ENCODE measurements around the gene KLK13.

KLK13 gene

DNA sequence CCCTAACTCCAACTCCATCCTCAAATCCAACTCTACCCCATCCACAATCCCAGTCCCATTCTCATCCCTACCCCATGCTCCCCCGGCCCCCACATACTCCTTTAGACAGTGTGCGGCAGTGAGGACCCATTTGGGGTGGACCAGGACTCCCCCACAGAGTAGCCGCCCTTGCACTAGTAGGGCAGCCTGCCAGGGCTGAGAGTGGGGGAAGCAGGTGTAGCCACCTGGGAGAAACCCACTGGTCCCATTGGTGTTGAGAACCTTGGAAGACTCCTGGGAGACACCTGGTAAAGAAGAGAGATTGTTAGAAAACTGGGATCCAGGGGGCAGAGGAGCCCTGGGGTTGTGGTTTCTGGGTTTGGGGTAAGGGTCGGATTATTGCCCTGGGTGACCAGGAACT lies 4.6 kb downstream of the KLK13 start:
- no peak for DNase-seq

DNA sequence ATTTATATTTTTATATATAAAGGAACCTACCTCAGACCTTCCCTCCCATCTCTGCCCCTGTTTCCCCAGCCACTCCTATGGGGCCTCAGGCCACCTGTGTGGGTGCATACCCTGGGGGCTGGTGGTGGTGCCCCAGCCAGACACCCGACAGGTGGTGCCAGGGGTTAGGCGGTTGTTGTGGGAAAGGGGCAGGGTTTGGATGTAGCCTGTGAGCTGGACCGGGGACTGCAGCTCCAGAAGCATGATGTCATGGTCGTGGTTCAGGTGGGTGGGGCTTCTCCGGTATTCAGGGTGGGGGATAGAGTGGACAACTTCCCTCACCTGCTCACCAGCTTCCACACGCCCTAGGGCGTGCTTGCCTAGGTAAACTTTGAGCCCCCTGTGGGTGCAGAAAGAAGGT lies 5.2 kb downstream of the KLK13 start:
- no peak for DNase-seq

DNA sequence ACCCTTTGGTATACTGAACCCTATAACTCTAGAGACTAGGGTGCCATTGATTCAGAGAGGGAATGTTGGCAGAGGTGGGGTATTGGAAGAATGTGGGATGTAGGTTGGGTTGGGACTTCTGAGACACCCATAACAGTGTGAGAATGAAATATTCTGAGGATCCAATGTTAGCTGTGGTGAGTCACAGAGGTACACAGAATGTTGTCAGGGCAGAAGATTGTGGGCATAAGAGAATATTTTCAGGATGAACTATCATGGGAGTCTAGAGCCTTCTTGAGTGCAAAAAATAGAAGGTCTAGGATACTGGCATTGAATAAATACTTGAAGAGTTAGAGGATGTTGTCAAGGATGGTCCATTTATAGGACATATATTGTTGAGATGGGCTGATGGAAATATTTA lies 9.0 kb downstream of the KLK13 start:
- DNase-seq, result no peak

DNA sequence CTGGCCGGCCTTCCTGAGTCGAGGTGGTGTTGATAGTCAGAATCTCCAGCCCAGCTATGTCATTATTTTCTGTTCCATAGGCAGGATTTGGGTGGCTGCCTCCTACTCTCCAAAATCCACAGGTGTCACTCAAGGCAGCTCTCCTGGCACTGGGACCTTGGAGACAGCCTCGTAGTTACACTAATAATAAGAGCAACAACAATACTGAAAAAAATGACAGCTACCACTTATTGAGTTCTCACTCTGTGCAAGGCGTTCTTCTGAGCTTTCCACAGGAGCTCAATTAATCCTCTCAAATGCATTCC lies 17.9 kb downstream of the KLK13 start:
- no peak for DNase-seq

DNA sequence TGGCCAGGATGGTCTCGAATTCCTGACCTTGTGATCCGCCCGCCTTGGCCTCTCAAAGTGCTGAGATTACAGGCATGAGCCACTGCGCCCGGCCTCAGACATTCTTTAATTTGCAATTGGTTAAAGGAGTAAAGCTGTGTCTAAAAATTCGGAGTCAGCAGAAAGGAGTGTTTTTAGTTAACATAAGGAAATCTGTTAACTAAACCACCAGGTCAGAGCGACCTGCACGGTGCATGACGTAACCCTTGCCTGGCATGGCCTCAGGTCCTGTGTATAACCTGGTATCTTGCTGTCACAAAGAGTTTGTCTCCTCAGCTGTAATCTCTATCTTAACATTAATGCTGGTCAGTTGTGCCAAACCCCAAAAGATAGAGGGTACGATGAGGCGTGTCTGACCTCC lies 20.6 kb downstream of the KLK13 start:
- no peak for DNase-seq

DNA sequence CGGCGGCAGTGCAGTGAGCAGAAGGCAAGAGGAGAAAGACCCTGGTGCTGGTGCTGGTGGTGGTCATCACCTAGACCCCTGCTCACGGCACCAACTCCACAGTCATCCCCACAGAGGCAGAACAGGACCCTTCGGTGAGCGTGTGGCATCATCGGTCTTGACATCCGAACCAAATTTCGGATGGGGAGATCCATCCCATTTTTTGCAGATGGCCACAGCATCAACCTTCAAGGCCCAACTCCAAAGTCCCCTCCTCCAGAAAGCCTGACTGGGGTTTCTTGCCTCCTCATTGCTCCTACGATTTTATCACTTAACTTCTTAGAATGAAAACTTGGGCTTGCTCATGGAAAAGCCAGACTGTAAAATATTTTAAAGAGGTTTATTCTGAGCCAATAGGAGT lies 21.4 kb downstream of the KLK13 start:
- DNase-seq, result no peak

DNA sequence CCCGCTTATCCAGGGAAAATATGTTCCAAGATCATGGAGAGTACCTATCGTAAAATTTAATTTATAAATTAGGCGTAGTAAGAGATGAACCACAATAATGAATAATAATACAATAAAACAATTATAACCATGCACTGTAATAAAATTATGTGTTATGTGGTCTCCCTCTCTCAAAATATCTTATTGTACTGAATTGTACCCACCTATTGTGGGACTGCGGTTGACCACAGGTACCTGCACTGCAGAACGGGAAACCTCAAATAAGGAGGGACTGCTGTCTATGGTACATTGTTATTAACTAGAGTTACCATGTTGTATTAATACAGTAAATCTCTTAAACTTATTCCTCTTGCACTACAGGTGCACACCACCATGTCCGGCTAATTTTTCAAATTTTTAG lies 24.7 kb downstream of the KLK13 start:
- DNase-seq, result no peak

DNA sequence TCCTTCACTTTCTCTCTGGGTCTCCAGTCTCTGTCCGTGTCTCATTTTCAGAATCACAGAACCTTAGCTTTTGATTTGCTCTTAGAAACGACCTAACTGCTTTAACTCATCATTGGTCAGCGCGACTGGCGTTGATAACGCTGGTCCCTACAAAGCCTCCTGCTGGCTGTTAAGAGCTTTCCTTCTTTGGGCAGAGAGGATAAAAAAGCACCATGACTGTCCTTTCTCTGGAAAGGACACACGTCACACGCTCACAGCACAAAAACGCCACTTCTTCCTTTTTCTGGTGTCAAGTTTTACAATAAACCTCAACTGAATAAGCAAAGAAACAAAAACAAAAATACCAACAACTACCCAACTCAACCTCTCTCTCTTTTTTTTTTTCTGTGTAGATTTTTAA lies 28.4 kb downstream of the KLK13 start:
- no peak for DNase-seq

DNA sequence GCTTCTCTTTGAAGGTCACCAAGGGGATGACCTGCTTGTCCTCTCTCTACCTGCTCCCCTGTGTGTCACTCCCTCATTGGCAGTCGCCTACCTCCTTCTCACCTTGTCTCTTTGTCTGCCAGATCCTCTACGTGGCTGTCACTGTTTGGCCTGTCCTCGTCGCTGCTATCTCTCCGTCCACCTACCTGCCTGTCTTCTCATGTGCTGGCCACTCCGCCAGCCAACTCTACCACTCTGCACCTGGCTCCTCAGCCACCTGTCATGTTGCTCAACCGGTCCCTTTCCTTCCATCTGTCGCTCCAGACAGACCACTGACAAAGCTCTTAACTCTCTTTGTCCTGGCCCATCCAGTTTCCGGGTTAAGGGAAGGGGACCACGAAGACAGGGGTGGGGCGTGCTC lies 30.2 kb downstream of the KLK13 start, which contains the start of gene KLK12:
Gene KLK12 (minus strand): TSS at position 299 of the 400 bp plus-strand sequence. CDS start 381 bp downstream, outside the sequence.
- no peak for DNase-seq

DNA sequence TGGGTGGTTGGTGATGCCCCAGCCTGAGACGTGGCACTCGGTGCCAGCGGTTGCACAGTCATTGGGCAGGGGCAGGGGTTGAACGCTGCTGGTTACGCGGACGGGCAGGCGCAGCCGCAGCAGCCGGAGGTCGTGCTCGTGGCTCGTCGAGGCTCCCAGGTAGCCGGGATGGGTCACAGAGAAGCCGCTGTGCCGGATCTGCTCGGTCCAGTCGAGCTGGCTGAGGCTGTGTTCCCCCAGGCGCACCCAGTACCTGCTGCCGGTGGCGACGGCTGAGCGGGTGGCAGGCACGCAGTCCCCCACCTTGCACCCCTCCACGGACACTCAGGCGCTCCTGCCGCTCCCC lies 33.0 kb downstream of the KLK13 start:
- DNase-seq, result no peak

DNA sequence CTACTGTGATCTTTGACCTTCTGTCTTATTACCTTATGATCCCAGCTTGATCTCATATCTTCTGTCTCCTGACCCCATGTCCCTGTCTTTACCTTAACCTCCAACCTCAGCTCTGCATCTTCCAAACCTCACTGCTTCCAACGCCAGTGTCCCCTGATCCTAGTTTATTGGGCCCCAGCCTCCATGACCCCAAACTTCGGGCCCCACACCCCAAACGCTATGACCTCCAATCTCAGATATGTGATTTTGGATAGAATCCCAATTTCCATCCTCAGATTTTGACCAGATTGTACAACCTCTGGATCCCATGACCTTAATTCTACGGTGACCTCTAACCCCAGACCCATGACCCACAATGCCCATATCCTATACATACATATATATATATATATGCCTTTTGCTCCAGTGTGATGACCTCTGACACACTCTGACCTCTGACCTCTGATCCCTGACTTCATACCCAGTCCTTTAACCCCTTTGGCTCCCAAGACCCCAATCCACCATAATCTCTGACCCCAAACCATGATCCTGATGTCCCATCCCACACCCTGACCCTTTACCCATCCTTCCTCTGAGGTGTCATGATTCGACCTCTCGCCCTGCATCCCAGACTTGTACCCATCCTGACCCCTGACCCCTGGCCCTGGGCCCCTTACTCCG lies 33.5 kb downstream of the KLK13 start:
- DNase-seq, result no peak

DNA sequence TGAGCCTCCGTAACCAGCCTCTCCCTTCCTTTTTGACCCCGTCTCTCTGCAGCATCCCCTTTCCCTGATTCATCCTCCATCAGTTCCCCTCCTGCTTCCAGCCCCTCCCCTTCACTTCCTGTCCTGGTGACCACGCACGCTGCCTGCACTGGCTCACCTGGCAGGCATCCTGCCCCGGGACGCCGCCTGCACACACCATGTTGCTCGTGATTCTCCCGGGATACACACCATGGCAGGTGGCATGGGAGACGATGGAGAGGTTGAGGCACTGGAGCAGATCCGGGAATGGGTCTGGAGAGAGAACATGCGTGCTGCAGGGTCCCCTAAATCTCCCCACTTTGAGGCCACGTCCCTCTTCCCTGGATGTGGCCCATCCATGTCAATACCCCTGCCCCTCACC lies 34.3 kb downstream of the KLK13 start:
- DNase-seq, result no peak

DNA sequence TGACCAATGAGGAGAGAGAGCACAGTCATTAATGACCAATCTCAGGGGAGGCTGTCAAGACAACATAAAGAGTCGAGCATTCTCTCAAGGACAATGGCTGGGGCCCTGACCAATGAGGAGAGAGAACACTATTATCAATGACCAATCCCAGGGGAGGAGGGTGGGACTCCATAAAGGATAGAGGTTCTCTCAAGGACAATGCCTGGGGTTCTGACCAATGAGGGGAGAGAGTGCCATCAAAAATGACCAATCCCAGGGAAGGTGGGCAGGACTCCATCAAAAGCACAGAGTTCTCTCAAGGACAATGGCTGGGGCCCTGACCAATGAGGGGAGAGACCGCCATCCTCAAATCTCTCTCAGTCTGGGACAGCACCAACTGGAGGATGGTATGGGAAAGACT lies 35.2 kb downstream of the KLK13 start:
- DNase-seq, result no peak

DNA sequence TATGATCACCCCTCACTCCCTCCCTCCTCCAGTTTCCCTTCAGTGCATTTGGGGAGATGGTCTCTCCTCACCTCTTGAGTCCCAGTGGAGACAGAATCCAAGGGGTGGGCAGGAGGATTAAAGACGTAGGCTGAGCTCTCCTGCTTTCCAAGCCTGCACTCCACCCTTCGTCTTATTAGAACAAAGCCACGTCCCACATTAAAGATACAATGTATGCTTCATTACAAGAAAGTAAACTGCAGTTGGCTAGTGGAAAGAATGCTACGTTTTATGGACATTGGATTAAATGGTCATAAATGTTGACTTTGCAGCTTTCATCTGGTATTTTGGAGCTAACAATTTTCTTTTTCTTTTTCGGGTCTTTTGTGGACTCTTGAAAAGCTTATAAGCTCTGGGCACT lies 37.0 kb downstream of the KLK13 start:
- no peak for DNase-seq

DNA sequence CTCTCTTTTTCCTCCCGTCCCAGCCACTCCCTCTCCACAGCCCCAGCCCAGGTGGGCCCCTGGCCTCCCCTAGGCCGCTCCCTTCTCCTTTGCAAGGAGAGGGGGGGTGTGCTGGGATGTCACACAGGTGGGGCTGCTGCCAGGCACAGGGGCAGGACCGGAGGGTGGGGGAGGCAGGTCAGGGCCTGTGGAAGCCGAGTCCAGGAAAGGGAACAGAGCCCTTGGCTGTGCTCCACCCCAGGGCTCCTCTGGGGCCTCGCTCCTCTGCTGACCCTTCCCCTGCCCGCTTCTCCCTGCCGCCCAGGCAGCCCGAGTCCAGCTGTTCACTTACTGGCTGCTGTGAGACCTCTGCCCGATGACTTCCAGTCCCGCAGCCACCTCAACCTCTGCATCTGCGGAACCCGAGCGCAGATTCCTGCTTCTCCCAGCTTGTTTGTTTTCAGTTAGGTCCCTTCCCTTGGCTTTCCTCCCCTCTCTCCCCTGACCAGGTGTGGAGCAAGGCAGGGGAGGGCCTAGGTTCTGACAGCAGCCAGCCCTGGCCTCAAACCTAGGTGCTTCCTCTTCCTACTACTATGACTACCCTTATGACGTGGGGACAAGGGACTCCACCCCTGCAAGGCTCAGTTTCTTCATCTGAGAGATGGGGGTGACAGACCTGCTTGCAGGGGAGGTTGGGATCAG lies 37.6 kb downstream of the KLK13 start:
- no peak for DNase-seq

DNA sequence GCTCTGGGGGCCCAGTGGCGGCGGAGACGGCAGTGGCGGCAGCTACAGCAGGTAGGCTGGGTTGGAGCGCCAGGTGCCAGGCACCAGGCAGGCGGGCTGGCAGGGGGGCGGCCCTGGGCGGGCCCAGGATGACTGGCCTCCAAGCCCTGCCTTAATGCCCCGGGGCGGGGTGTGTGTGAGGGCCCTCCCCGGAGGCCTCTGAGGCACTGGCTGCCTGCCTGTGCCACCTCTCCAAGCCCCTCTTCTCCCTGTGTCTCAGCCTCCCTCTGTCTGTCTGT lies 38.4 kb downstream of the KLK13 start, which contains the start of gene KLK11:
Gene KLK11 (minus strand): TSS at position 63 of the 278 bp plus-strand sequence. CDS start 985 bp downstream, outside the sequence.
- no peak for DNase-seq

DNA sequence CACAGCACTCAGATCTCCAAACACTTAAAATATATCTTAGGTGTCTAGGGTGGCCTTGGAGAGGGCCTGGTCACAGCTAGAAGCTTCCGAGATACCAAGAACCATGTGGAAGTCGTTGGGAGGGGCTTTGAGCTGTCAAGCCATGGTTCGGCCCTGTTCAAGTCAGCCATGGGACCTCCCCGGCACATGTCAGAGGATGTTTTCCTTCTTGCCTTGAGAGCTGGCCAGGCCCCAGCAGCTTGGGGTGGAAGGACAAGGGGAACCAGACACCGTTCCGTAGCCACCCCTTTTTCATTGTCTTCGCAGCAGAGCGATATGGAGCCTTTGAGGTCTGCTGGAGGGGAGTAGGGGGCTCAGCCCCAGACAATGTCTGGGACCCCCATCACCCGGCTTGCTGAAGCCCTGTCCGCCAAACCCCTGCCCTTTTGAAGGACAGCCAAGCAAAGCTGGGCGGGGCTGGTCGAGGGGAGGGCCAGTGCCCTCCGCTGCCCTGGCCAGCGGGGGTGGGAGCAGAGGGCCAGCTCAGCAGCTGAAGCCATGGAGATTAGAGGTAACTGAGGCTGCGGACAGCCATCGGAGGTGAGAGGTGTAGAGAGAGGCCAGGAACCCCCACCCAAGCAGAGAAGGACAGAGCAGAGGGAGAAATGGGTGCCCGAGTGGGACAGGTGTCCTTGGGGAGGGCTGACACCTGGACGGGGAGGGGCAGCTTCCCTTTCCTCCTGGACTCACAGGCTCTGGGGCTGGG lies 38.9 kb downstream of the KLK13 start:
- DNase-seq, result no peak

DNA sequence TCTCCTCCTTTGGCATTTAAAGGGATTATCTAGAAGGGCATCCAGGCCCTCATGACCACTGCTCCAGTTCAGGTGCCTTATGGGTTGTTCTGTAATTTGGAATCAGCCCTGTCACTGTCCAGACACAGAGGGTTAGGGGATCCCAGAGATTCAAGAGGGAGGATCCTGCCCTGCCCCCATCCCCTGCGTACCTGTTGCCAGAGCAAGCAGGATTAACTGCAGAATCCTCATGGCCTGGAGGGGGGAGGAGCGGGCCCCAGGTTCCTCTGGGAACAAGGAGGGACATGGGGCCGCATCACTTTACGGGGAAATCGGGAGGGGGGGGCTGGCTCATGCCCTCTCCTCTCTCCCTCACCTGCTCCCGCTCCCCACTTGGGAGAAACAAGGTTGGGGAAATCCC lies 39.5 kb downstream of the KLK13 start:
- DNase-seq, result no peak

DNA sequence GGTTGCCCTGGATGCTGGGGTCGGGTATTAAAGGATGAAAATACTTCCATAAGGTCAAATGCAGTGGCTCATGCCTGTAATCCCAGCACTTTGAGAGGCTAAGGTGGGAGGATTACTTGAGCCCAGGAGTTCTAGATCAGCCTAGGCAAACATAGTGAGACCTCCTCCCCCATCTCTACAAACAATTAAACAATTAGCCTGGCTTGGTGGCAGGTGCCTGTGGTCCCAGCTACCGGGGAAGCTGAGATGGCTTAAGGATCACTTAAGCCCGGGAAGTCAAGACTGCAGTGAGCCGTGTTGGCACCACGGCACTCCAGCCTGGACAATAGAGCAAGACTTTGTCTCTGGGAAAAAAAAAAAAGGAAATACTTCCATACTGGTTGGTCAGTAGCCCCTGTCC lies 40.0 kb downstream of the KLK13 start:
- no peak for DNase-seq

DNA sequence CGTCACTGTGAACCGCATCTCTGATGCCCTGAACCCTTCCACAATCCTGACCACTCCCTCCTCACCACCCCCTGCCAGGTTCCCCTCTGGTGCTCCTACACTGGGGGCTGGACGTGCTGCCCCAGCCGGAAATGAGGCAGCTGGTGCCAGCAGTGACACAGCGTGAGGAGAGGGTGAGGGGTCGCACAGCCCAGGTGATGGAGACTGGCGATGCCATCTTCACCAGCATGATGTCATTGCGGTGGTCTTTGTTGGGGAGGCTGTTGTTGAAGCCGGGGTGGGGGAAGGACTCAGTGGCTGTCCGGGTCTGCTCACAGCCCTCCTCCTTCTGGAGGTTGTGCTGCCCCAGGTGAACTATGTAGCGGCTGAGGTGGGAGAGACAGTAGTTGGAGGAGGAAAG lies 40.9 kb downstream of the KLK13 start:
- DNase-seq, result no peak

DNA sequence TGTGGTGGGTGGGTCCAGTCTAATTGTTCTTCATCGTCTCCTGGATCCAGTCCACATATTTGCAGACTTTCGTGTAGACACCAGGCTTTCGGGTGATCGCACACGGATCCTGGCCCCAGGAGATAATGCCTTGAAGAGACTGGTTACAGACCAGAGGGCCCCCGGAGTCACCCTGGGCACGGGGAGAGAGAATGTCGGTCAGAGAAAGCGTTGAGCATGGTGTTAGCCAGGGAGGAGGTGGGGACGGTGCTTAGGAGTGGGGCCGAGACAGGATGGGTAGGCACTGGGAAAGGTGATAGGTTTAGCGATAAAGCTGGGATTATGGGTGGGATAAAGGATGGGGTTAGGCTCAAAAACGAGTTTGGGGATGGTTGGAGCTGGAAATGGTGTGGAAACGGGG lies 42.4 kb downstream of the KLK13 start:
- no peak for DNase-seq

DNA sequence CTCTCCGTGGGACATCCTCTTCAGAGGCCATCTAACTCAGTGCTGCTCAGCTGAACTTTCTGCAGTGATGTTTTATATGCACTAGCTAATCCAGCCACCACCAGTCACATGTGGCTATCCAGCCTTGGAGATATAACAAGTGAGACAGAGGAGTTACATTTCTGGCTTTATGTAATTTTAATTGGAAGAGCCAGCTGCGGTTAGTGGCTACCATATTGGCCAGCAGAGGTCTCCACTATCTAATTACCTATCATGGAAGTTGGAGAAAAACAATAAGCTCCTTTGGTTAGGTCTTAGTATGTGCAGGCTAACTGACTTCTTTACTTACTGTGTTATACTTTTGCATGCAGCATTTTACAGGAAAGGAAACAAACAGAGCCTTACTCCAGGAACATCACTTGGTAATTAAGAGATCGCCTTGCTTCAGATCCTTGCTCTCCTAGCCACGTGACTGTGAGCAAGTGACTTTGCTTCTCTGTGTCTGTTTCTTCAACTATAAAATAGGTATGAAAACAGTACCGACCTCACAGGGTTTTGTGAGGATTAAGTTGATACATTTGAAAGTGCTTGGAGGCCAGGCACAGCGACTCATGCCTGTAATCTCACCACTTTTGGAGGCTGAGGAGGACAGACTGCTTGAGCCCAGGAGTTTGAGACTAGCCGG lies 43.8 kb downstream of the KLK13 start:
- peak; percentile 66 for DNase-seq

DNA sequence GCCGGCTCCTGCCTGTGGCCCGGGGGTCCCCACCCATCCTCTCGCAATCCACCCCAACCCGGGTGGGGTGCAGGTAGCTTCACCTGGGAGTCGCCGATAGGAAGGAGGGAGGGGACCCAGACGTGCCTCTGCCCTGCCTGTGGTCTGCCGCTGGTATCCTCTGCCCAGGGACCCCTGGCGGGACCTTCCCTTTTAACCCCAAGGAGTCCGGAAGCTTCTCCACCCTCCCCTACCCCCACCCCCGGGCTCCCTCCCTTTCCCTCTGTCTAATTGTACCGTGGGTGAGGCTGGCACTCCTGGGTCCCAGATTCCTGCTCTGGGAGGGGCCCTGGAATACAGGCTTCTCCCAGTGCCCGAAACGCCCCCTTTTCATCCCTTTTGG lies 45.4 kb downstream of the KLK13 start, which contains the start of gene KLK10:
Gene KLK10 (minus strand): TSS at position 166 of the 382 bp plus-strand sequence. CDS start 579 bp downstream, outside the sequence.
- DNase-seq, result no peak
